ENCODE data around the gene MANBA. TPM values are rescaled to one million over a fixed set of nuclear protein-coding genes. Genes with fewer than 3 reads are reported as not detected.
A peak's percentile ranks its signal among the peaks of the same experiment; 100 is the strongest.

Gene MANBA
- polyA plus RNA-seq, 2 of the 4 experiments (the other 2 are of a cell fraction): 9.3 to 10.4 TPM

- TF ChIP-seq REST (IDR thresholded peaks at IDR 0.05) (no peak), GATA3 (IDR thresholded peaks at IDR 0.05; ENCODE audit: borderline replicate concordance) (no peak), FOXS1 (CRISPR knock-in tag; IDR thresholded peaks at IDR 0.05) (no peak), CHD4 (IDR thresholded peaks at IDR 0.05; ENCODE audit: borderline replicate concordance) (no peak), ELK1 (IDR thresholded peaks at IDR 0.05; ENCODE audit: low read depth, low read length) (no peak), CBX8 (IDR thresholded peaks at IDR 0.05) (no peak), RARB (CRISPR knock-in tag; IDR thresholded peaks at IDR 0.05) (no peak)
These were observed 46.6 kb upstream of the MANBA start (continued) for GRCh38 chr4:102807345-102807744.

GRCh38 chr4:102799816-102800215 is 39.0 kb upstream of the MANBA start:
- ATAC-seq (no peak), FAIRE-seq (no peak), DNase-seq (ENCODE audit: low read depth in 1 of 2, low spot score in 1 of 2) (no peak)
- Histone ChIP-seq H3K4me1 (no peaks in the 10 kb centered on the region), H3K4me2 (no peak overlapping the region), H3K4me3 (no peak overlapping the region), H3K27ac (no peak overlapping the region), H3K9me3 (no peaks in the 10 kb centered on the region)
- ChIA-PET CTCF (no interaction called here), POLR2A (no interaction called here)
- TF ChIP-seq FOXS1 (CRISPR knock-in tag; IDR thresholded peaks at IDR 0.05) (no peak), SMC3 (IDR thresholded peaks at IDR 0.05) (no peak)
- 93% methylated on average over 2 of the region's 2 CpGs for WGBS (ENCODE audit: missing lambda C conversion rate)

- no peak overlapping the region for H3K4me2 ChIP-seq
- POLR2A ChIA-PET: no interaction called here
- FAIRE-seq: no peak
- H3K4me3 ChIP-seq: no peak overlapping the region
- no peaks in the 10 kb centered on the region for H3K9me3 ChIP-seq
- no peak overlapping the region for H3K27ac ChIP-seq
- ATAC-seq: no peak
- TF ChIP-seq FOSB (CRISPR knock-in tag; IDR thresholded peaks at IDR 0.05) (no peak), MAFK (IDR thresholded peaks at IDR 0.05; ENCODE audit: partially characterized antibody) (no peak), CBX2 (IDR thresholded peaks at IDR 0.05; ENCODE audit: borderline replicate concordance, low read depth) (no peak), ZNF302 (CRISPR knock-in tag; IDR thresholded peaks at IDR 0.05) (no peak), POLR2AphosphoS2 (conservative IDR thresholded peaks at IDR 0.05; ENCODE audit: low read length) (0 out of 2 replicates have a peak, but pooled peaks have one; percentile 58), RCOR1 (IDR thresholded peaks at IDR 0.05; ENCODE audit: low read depth, low read length) (no peak), FOXS1 (CRISPR knock-in tag; IDR thresholded peaks at IDR 0.05) (no peak), CEBPB (IDR thresholded peaks at IDR 0.05) (no peak), CTCF (IDR thresholded peaks at IDR 0.05) (no peak)
- WGBS (ENCODE audit: missing lambda C conversion rate): 88% methylated on average over 2 of the region's 2 CpGs
- DNase-seq (ENCODE audit: low read depth in 1 of 2, low spot score in 1 of 2): no peak
- CTCF ChIA-PET: no interaction called here
- no peaks in the 10 kb centered on the region for H3K4me1 ChIP-seq
These were observed 34.2 kb upstream of the MANBA start for GRCh38 chr4:102794999-102795398.

All from A549 (cell line).